CD4-positive, alpha-beta T cell treated with Interleukin-17A for 4 hours (primary cell): Measurements from ENCODE around the gene OR56A4.
A peak's percentile ranks its signal among the peaks of the same experiment; 100 is the strongest.
"Not testable (repeated sequence)": the region's sequence is repeated elsewhere in the genome, so short reads cannot be mapped to it uniquely, and the experiment has no call there.

Source experiments
- DNase-seq: peaks from one replicate; pipeline ENCODE4 v3.0.0-alpha.2; 2020; ENCODE audit warnings: mixed read lengths

The OR56A4 gene

DNA sequence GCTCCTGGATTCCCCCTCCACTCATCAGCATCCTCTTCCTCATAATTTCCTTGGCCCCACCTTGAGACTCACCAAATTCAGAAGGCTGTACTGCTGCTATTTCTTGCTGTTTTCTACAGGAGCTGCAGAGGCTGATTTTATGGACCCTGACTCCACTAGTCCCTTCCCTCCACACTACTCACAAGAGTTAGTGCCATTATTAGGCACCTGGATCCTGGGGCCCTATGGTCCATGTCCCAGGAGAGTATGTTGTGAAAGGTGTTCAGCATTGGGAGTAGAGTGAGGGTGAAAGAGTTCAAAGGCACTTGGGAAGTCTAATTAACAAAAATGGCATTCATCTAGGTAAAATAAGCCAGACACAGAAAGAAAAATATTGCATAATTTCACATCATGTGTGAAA is at the start of gene OR56A4:
Gene OR56A4, minus strand, starts transcription at position 101 of the 400 bp plus-strand sequence. CDS start 3,954 bp downstream, outside the sequence.
- DNase-seq: no peak

GRCh38 chr11:6055569-6055968 is 48.8 kb upstream of the OR56A4 start:
- DNase-seq: no peak

- DNase-seq: no peak
Measured at GRCh38 chr11:6052374-6052773, 45.6 kb upstream of the OR56A4 start.

DNA sequence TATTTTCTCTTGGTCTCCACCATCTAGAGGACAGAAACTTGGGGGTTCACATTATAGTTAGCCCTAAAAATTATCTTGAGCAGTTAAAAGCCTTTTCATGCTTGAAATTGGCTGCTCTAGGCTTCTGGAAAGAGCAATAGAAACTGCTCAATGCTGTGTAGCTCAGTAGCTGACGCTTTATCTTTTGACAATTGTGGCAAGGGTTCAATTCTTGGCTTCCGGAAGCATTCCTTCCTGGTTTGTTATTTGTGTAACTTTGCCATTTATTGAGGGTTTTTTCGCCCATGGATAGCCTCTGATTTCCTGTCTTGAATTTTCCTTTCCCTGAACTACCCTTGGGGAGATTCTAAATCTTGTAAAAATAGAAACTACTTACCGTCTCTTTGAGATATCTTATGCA is 34.1 kb upstream of the OR56A4 start:
- DNase-seq: no peak

- no peak for DNase-seq
Measured at GRCh38 chr11:6030708-6031405, 24.1 kb upstream of the OR56A4 start, which contains the start of gene OR56A1. OR56A1 (minus strand) TSS chr11:6030758; CDS start chr11:6027692, 3,066 bp downstream.

DNA sequence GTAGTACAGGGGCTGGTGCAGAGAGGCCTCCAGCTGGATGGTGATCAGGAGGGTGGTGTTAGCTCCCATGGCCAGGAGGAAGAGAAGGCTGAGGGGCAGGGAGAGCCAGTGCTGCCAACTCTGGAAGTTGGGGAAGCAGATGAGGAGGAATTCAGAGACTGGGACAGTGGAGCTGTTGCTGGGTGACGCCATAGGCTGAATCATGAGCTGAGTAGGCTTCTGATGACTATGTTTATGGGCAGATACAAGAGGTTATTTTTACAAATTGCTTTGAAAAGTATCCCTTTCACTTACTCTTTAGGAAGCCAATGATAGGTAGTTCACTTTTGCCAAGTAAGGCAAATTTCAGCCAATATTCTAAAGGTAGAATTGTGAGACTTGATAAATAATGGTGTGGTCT is 20.8 kb upstream of the OR56A4 start:
- DNase-seq: no peak

GRCh38 chr11:6025056-6025455 is 18.3 kb upstream of the OR56A4 start:
- no peak for DNase-seq

- DNase-seq: peak; percentile 17
Measured at GRCh38 chr11:6022956-6023355, 16.2 kb upstream of the OR56A4 start.

GRCh38 chr11:6013042-6013441 is 6.3 kb upstream of the OR56A4 start:
- no peak for DNase-seq

DNA sequence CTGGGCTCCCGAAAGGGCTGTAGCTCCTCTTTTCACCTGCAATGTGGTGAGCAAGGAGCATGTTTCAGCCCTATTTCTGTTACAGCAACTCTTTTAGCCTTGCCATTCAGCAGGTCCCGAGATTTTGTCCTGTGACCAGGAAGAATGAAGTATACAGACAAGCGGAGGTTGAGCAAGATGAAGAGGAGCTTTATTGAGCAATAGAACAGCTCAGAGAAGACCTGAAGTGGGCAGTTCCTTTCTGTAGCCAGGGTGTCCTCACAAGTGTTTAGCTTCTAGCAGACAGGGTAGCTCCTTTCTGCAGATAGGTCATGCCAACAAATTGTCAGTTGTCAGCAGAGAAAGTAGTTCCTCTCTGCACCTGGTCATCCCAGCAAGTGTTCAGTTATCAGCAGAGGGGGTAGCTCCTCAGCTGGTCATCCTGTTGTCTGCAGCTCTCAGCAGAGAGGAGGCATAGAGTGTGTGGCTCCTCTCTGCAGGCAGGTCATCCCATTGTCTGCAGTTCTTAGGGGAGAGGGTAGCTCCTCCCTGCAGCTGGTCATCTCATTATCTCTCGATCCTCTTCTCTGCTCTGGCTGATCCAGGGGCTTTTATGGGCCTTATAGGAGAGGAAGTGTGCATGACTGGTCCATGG is 5.4 kb upstream of the OR56A4 start:
- DNase-seq: no peak

- DNase-seq: no peak
Measured at GRCh38 chr11:6006395-6006794, 351 bp downstream of the OR56A4 start.

- no peak for DNase-seq
Measured at GRCh38 chr11:6002202-6002699, 4.5 kb downstream of the OR56A4 start.

GRCh38 chr11:5994791-5995190 is 12.0 kb downstream of the OR56A4 start:
- no peak for DNase-seq

DNA sequence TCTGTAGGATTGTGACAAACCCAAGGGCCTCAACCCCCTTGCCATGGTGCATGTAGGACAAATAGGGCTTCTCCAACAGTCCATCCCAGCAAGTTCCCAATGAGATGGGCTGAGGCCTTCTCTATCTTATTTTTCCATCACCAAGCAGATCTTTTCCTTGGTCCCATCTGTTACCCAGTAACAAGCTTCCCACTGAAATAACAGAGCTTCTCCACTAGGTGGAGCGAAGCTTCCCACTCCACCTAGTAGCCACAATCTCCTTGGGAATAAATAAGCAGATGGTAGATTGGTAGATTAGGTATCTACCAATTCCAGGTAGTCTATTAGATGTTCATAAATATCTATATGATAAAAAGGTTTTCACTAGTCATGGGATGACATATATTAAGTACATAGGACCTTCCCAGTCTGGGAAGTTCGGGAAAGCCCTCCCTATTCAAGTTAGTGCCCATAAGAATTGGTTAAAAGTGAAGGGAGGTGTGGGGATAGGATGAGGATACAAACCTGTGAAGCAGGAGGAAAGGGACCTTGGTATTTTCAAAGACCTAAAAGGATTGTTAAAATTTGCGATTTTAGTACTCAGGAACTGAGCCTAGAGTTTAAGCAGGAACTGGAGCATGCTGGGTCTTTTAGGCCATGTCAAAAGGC is 14.0 kb downstream of the OR56A4 start:
- DNase-seq: no peak

GRCh38 chr11:5992150-5992549 is 14.6 kb downstream of the OR56A4 start:
- no peak for DNase-seq

DNA sequence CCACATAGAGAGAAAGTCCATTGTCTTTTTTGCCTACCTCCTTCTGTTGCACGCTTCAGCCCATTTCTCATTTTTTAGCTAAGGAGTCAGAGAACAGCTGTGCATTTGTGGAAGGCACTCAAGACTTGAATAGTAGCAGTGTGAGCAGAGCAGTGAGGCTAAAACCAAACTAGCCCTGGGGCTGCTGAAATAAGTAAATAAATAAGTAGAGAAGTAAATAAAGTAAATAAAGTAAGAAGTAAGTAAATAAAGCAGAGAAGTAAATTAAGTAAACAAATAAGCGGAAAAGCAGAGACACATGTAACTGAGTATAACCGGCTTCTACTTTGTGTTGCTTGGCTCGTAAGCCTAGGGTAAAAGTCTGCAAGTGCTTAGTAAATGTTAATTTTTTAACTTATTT is 17.5 kb downstream of the OR56A4 start:
- no peak for DNase-seq

GRCh38 chr11:5986885-5987284 is 19.9 kb downstream of the OR56A4 start, which contains the start of gene OR52L1:
OR52L1 (minus strand) TSS chr11:5986985; CDS start chr11:5986930, 55 bp downstream.
- no peak for DNase-seq

GRCh38 chr11:5983443-5983842 is 23.3 kb downstream of the OR56A4 start:
- DNase-seq: no peak

DNA sequence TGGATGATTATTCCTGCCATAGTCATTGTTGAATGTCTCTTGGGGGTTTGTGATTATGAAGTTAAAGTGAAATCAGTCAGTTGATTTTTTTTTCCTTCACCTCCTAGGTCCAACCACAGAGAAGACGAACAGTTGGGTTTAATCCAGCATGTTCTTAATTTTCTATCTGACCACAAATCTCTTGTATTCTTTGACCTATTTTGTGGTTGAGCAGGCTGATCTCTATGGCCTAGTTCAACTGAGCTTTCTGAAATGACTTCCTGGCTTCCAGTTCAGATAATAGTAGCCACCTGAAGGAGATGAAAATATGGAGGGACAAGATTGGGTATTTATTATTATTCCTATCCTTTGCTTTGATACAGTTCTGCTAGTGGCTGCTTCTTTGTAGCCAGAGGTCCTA is 33.2 kb downstream of the OR56A4 start:
- no peak for DNase-seq

DNA sequence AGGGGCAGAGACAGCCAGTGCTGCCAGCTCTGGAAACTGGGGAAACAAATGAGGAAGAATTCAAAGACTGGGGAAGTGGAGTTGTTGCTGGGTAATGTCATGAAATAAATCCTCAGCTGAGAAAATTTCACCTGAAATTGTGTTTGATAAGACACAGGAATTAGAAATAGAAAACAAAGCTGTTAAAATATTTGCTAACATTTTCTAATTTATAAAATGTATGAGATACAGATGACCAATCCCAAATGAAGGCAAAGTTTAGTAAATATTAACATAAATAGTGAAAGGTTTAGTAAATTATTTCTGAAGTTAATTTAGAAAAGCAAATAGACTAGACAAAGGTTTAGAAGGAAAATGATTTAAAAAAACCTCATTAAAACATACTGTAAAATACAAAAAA is 38.4 kb downstream of the OR56A4 start, which contains the start of gene OR56A5:
Gene OR56A5, minus strand, starts transcription at position 101 of the 400 bp plus-strand sequence. Its CDS starts 0 bp downstream, at position 101.
- no peak for DNase-seq

DNA sequence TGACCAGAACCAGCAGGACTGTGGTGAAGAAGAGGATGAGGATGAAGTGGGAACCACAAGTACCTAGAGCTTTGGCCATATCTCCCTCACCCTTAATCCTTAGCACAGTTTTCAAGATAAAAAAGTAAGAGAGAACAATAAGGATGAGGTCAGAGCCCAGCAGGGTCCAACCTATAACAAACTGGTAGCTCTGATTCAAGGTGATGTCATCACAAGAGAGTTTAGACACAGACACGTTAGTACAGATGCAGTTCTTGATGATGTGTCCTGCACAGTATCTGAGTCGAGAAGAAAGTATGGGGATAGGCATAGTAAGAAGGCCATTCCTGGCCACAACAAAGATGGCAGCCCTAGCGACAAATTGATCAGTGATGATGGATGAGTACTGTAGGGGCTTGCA is 39.0 kb downstream of the OR56A4 start:
- no peak for DNase-seq

GRCh38 chr11:5966958-5967357 is 39.8 kb downstream of the OR56A4 start:
- no peak for DNase-seq

GRCh38 chr11:5960704-5961320 is 45.9 kb downstream of the OR56A4 start:
- not testable (repeated sequence) for DNase-seq
